Sigmoid colon (tissue), 4 donors: ENCODE measurements around the gene C14orf132.

Experiments used
- EP300 ChIP-seq, 4 donors: sonication (generic); formaldehyde crosslinking; IDR thresholded peaks; one replicate each; pipeline ENCODE4 v1.6.1; 2017; ENCODE audit warnings: antibody characterized with exemption in 4 of 4
- POLR2A ChIP-seq, 2 donors: fragments of 450-650 bp; IDR thresholded peaks; one replicate each; pipeline ENCODE4 v1.6.1; 2016; ENCODE audit warnings: antibody characterized with exemption in 2 of 2, mild to moderate bottlenecking in 2 of 2, moderate library complexity in 2 of 2
- POLR2AphosphoS5 ChIP-seq, 4 donors: sonication (generic); formaldehyde crosslinking; IDR thresholded peaks; one replicate each; pipeline ENCODE4 v1.6.1; 2017; ENCODE audit warnings: antibody characterized with exemption in 4 of 4
- TF ChIP-seq, protein P1 (sequence below), 4 experiments: fragments of 450-650 bp in 3 of 4; fragments of 200-600 bp in 1 of 4; IDR thresholded peaks; one replicate each; pipeline ENCODE4 v1.5.1; 2016 to 2019; ENCODE audit warnings: antibody characterized with exemption in 4 of 4, mild to moderate bottlenecking in 3 of 4, moderate library complexity in 2 of 4

GRCh38 chr14:96085369-96085768, 46.2 kb downstream of the C14orf132 start:
- TF ChIP-seq, protein P1, sequence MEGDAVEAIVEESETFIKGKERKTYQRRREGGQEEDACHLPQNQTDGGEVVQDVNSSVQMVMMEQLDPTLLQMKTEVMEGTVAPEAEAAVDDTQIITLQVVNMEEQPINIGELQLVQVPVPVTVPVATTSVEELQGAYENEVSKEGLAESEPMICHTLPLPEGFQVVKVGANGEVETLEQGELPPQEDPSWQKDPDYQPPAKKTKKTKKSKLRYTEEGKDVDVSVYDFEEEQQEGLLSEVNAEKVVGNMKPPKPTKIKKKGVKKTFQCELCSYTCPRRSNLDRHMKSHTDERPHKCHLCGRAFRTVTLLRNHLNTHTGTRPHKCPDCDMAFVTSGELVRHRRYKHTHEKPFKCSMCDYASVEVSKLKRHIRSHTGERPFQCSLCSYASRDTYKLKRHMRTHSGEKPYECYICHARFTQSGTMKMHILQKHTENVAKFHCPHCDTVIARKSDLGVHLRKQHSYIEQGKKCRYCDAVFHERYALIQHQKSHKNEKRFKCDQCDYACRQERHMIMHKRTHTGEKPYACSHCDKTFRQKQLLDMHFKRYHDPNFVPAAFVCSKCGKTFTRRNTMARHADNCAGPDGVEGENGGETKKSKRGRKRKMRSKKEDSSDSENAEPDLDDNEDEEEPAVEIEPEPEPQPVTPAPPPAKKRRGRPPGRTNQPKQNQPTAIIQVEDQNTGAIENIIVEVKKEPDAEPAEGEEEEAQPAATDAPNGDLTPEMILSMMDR (IDR thresholded peaks at IDR 0.05): no peak
- TF ChIP-seq POLR2AphosphoS5 (IDR thresholded peaks at IDR 0.05): no peak
- TF ChIP-seq EP300 (IDR thresholded peaks at IDR 0.05): no peak
- no peak for TF ChIP-seq POLR2A (IDR thresholded peaks at IDR 0.05)
